NCI-H2227 (cell line): ENCODE data around the gene POLR1A.

Experiments used
- DNase-seq: peaks from one replicate; lab custom pipeline; 2025; ENCODE audit not compliant: unreplicated experiment; lab: John Stamatoyannopoulos, UW

POLR1A gene

DNA sequence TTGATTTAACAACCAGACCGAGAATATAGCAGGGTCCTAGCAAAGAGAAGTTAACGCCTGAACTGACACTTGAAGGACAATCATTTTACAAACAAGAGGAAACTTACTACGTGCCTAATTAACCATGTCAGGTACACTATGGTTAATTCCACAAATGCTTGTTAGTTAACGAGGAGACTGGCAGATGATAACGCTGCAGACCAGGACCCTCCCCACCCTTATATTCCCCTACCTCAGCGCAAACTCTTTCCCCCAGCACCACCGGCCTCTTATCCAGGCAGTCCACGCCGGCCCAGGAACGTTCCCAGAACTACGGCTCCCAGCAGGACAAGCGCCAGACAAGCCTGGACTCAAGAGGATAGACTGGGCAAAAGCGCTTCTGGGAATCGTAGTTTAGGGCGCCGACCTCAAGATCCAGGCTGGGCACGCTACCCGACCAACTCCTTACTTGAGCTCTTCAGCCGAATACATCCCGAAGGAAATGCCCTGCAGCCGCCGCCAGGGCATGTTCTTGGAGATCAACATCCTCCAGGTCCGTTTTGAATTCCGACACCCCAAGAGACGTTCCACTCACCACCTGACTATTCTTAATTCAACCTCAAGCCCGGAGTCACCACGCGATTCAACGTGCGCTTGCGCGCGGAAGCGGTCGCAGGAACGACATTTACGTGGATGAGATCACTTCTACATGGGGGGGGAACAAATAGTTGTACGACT is at the start of gene POLR1A:
TSS of gene POLR1A (minus strand) at position 635 of the 717 bp plus-strand sequence. CDS start at position 525, 110 bp downstream.
- peak; percentile 93 for DNase-seq

DNA sequence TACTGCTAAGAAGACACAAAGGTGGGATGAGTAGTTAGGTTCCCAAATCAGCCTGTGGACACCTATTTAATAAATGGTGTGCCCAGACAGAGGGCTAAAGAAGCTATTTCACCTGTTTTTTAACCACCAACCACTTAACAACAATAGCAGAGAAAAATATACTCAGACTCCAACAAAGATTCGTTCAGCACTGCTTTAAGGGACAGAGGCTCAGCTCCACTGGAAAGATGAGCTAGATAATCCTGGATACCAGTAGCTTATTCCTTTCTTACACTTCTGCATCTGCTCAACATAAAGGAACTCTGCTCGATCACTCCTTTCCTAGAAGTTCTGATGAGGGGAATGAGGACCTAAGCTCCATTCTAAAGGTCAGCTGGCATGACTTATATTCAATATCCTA is 44.8 kb upstream of the POLR1A start:
- DNase-seq: no peak

DNA sequence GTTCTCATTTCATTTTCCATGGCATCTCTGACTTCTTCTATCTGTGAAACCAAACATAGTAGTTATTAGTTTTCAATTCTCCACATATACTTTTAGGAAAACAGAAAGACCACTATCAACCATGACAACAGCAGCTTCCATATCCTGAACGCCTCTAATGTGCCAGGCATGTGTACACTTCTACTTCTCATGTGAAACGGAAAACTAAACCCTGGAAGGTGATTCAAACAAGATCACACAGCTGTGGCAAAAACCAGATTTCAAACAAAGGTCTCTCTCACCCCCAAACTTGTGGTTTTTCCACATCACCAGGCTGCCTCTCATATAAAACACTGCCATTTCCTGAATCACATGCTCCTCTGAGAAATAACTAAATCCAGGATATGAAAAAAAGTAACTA is 42.1 kb upstream of the POLR1A start:
- no peak for DNase-seq

DNA sequence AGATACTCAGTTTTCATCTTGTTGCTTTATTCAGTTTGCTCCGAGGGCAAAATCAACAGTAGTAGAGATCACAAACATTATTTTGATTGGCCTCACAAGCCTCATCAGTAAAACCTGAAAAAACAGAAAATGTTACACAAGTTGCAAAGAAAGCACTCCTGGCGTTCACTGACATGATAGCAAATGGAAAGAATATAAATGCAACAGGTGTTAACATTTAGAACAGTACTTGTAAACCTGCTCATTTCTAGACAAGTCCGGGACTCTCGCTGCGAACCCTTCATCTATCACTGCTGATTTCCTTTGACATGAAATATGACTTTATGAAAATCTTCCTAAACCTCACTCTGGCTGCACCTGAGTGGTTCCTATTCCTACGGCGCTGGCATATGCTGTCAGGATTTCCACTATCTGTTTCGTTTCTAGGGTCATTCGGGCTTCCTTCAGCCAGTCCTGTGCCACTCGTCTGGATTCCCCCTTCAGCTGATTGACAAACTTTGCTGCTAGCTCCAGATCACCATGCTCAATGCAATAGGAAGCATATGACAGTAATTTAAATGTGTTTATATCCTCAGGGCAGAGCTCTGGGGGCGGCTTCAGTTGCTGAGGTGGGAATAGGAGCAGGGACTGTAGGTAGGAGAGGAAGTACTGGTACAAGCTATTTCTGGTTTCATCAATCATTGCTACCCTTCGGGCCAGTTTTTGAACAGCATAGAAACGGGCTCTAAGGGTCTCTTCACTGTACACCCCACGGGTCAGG is 38.4 kb upstream of the POLR1A start:
- no peak for DNase-seq

DNA sequence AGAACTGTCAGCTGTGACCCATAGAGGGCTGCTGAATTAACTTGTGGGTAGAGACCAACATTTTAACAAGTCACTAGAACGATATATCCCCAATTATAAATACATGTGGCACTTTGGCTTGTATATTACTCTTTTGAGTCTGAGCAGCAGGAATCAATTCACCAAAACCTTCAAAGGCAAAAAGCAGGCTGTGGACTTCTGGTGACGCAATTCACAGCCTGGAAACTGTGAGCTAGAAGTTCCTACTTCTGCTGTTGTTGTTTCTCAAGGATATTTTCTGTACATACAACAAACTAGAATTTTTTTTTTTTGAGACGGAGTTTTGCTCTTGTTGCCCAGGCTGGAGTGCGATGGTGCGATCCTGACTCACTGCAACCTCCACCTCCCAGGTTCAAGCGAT is 37.6 kb upstream of the POLR1A start:
- DNase-seq: no peak

DNA sequence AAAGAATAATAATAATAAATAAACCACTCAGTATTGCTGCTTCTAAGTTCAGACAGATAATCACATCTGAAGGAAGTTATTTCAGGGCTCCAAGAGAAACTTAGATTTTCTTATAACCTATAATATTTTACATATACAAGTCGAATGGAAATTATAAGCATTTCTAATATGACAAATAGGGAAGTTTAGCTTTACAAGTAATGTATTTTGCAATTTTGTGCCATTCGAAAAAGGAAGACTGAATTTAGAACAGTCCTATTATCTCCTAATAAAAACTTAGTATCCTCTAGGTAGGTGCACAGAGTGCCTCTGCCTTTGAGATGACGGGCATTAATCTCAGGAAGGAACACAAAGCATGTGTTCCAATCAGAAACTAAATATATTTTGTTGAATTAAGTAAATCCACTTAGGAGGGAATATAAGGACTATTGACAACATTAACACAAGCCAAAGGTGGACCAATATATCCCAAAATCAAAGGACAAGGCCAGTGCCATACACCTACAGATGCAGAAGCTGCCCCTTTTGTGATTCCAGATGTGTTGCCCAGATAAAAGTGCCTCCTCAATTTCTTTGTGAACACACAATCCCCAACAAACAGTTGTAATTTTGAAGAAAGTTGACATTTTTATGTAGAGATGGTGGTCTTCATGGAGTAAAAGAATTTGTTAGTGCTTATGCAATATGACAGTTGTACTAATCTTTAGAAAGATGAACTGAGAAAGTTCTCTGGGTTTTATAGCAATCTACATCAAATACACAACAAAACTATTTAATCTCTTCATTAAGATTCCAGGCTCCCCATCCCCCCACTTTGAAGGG is 37.0 kb upstream of the POLR1A start:
- no peak for DNase-seq

DNA sequence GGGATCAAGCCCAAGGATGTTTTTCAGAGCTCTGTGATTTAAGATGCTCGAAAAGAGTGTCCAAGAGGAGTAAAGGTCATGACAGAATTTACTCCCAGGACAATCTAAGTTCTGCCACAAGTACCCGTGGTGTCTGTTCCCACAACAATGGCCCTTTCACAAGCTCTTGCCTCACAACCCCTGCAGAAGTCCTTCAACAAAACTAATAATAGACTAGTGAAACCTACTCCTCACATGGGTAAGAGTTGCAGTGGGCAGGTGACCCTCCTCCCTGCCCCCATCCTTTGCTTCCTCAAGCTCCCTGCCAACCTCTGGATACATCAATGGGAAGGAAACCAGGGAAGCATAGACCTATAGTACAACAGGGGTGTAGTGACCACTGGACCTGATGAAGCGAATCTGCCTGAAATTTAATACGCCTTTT is 35.3 kb upstream of the POLR1A start:
- DNase-seq: no peak

DNA sequence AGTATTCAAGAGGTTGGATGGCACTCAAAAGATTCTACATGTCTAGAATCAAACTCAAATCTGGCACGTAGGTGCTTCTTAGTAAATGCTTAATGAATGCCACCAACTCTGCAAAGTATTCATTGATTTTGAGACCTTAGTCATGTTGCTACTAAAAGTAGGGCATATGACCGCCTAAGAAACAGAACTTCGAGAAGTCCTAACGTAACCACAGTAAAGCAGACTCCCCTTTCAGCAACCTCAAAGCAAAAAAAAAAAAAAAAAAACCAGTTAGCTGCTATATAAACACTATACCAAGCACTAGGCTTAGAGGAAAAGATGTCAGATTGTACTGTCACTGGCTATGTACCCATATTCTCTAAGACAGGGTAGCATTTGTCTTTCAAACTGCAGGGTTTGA is 34.3 kb upstream of the POLR1A start:
- no peak for DNase-seq

DNA sequence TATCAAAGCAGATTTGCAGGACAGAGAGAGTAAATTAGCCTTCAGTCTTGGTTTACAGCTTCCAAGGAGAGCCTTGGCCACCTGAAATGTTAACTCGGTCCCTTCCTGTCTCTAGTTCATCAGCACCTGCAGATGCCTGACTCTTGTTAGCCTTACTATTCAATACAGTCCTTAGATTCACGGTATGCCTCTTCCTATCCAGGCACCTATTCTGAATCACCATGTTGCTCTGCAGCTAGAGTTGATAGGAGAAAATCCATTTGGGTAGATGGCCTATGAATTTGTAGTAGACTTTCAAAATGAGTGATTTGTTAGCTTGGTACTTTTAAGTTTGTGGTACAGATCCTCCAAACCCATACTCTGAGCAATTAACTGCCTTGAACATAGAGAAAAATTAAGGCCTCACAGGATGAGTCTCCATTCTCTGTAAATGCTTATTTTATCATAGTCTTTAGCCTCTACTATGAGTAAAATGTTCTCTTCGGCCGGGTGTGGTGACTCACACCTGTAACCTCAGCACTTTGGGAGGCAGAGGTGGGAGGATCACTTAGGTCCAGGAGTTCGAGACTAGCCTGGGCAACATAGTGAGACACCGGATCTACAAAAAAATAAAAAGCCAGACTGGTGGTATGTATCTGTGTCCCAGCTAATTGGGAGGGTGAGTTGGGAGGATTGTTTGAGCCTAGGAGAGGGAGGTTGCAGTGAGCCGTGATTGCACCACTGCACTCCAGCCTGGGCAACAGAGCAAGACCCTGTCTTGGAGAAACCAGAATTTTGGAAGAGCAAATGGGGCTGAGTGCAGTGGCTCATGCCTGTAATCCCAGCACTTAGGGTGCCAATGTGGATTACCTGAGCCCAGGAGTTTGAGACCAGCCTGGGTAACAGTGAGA is 33.3 kb upstream of the POLR1A start:
- no peak for DNase-seq

DNA sequence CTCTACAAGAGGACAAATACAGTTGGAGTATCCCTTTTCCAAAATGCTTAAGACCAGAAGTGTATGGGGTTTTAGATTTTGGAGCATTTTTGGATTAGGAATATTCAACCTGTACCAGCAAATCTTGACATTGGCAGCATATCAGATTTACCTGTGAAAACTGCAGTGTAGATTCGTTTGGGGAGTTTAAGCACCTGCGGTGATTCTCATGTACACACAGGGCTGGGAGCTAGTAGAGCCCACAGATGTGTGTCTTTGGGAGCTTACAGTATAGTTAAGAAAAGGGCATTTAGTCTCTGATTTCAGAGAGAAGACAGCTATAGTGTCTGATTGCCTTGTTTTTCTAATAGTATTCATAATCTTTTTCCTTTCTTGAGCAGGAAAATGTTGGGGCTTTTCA is 30.5 kb upstream of the POLR1A start:
- DNase-seq: no peak

DNA sequence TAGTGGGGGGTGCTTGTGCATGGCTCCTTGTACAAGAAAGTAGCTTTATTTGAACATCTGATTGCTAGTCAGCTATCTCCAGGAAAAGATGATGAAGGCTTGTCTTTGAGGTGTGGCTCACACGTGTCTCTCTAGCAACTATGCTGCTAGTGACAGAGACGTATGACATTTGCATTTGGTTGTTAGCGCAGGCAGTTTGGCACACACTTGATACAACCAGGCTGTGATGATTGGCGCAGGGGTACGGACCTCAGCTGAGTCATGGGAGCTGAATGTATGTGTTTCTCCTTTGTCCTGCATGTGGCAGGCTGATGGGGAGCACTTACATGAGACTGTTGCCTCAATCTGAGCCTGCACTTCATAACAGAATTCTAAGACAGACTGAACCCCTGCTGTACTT is 30.0 kb upstream of the POLR1A start:
- no peak for DNase-seq

DNA sequence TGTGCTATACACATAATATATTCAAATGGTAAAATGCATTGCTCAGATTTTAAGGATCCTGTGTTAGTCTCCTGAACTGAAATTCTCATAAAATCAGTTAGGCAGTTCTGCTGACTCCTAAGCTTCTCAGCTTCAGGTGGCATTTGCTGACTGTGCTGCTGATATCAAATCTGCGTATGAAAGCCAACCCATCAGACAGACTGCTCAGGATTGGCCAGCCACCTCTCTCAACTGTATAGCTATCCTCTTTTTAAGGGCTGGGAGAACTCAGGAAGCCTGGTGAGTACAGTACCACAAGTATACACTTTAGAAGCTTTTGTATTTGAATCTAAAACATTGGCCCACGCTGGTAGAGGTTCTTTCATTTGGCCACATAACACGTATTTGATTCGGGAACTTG is 29.0 kb upstream of the POLR1A start:
- no peak for DNase-seq

DNA sequence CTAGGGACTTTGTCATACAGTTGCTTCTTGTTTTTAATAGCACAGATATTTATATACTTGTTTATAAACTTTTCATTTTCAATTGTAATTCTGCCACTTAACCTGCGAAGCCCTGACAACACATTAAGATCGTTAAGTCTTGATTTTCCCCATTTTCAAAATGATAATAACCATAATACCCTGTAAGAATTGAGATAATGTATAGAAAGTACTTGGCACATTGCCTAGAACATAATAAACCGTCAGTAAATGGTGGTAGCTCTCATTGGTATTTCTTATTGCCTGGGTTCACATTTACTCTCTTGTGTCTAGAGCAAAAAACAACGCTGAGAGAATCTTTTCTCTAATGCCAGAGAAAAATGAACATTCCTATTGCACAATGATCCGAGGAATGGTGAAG is 19.0 kb upstream of the POLR1A start:
- DNase-seq: peak; percentile 32

DNA sequence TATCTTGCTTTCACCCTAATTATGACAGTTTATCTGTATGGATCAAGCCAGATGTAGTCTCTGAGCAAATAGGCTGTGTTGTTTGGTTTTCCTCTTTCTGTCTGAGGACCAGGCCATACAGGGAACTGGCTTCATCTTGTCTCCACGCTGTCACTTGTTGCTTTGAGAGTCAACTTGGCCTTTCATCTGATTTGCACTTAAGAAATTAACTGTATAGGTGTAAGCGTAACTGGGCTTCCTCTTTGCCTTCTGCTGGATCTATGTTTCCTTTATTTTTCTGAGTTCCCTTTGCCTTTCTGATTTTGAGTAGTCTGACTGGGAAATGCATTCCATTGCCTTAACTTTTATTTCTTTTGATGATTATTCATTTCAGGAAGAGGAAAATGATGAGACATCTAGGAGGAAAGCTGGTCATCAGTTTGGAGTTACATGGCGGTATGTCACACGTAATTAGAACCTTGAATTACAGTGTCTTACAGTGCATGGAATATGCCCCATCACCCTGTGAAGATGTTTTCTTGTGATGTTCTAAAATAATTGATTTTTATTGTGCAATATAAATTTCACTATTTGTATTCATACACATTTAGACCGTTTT is 17.7 kb upstream of the POLR1A start:
- no peak for DNase-seq

DNA sequence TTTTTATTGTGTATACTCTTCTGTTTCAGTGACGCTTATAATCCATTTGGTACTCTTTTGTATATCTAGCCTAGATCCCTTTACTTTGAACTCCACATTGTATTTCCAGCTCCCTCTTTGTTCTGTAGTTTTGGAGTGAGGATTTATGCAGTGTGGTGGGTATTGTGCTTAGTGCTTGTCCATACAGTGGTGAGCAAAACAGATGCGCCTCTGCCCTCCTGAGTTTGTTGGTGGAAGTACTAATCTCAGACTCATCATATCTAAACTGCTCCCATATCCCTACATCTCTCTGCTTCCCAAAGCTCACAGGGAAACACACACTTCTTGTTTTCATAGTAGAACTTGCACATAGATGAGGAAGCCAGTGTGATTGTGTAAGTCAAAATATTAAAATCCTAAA is 12.4 kb upstream of the POLR1A start:
- no peak for DNase-seq

DNA sequence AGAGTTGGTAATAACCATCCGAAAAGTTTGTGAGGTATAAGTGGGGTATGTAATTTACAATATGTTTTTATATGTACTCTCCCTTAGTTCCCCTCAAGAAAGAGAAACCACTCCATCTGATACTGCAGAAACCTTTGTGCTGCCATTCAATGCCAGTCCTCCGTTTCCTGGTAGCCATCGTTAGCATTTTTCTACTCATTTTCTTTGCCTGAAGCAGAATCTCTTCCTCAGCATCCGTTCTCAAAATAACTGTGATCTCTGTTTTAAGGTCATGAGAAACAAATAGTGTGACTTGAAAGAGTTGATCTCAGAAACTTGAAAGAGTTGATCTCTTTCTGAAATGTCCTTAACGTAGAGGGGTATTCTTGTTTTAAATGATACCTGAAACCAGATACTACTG is 1.3 kb upstream of the POLR1A start:
- no peak for DNase-seq

DNA sequence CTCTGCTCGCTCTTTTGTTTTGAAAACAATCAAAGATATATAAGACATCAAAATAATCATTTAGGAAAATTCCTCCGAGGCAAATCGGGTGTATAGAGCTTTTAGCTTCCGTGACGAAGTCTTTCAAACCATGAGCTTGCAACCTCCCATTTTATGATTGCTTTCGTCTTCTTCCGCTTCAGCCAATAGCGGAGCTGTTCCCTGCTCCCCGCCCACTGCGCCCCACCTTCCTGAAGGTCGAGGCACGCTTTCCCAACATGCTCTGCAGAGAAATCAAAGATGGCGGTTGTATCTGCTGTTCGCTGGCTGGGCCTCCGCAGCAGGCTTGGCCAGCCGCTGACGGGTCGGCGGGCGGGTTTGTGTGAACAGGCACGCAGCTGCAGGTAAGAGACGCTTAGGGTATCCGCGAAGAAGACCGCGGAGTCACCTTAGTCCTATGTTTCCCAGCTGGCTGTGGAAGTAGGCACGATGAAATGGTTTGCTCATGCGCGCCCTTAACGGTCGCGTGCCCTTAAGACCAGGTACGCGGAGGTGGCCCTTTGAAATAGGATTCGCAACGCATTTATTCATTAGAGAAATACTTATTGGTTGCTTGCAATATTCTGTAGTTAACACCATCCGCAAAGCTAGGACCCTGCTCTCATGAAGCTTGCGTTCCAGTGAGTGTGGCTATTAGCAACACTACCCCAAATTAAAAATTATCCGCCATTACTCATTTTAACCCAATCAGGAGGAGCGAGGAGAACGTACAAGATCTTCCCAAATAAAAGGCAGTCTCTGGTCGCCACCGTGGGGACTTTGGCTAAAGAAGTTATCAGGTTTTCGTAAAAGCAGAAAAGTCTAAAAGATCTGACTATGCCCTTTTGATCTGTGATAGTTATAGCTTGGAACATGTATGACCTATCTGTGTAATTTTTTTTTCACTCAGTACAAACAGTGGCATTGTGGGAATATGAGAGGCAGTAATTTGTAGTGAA is 571 bp upstream of the POLR1A start, which contains the start of gene PTCD3:
TSS of gene PTCD3 (plus strand) at position 267 of the 977 bp plus-strand sequence. CDS start at position 280, 13 bp downstream.
- peak; percentile 96 for DNase-seq

DNA sequence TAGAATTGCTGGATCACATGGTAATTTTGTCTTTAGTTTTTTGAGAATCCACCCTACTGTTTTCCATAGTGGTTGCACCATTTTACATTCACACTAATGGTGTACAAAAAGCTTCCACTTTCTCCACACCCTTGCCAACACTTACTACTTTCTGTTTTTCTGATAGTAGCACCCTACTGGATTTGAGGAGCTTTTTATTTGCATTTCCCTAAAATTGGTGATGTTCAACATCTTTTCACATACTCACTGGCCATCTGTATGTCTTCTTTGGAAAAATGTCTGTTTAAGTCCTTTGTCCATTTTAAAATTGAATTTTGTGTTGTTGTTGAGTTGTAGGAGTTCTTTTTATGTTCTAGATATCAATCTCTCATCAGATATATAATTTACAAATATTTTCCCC is 3.5 kb downstream of the POLR1A start:
- DNase-seq: no peak

DNA sequence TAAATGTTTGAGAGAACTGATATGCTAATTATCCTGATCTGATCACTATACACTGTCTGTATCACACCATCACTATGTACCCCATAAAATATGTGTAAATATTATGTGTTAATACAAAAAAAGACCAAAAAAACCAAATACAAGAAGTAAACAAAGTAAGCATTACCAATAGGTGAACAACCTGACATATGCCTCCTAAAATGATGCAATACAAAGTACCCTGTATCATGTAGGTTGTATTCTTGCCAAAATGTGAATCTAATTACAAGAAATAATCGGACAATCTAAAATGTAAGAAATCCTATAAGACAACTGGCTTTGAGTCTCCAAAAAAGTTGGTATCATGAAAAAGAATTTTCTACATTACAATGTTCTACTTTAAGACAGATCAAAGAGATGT is 7.8 kb downstream of the POLR1A start:
- no peak for DNase-seq
